Breast epithelium (tissue), 3 donors: ENCODE results near the gene KISS1.

ENCODE experiments used
- CTCF ChIP-seq, 3 donors: fragments of 450-650 bp; IDR thresholded peaks; one replicate each; pipeline ENCODE4 v1.5.1; 2016 to 2017; ENCODE audit warnings: antibody characterized with exemption in 3 of 3, mild to moderate bottlenecking in 3 of 3, moderate library complexity in 3 of 3
- POLR2A ChIP-seq: fragments of 450-650 bp; IDR thresholded peaks from one replicate; pipeline ENCODE4 v1.6.1; 2016; ENCODE audit warnings: antibody characterized with exemption, mild to moderate bottlenecking, moderate library complexity
- POLR2AphosphoS5 ChIP-seq, 3 donors: sonication (generic); formaldehyde crosslinking; IDR thresholded peaks; one replicate each; pipeline ENCODE4 v1.6.1; 2017; ENCODE audit warnings: antibody characterized with exemption in 3 of 3

DNA sequence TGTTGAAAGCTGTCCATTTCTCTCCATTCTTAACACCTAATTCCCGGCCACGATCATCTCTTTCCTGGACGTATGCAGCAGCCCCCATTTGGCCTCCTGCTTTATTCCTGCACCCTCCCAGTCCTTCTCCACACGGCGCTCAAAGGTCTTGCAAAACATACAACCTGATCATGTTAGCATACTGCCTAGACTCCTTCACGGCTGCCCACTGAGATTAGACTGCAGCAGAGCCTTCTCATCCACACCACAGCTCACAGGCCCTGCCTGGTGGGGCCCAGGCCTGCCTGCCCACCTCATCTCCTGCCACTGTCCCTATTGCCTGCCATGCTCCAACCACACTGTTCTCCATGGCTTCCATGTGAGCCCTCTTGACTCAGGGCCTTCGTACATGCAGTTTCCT, 14.8 kb upstream of the KISS1 start:
- TF ChIP-seq CTCF (IDR thresholded peaks at IDR 0.05) (no peak), POLR2A (no peak), POLR2AphosphoS5 (IDR thresholded peaks at IDR 0.05) (no peak)
